ENCODE data around the gene IRF4.

IRF4 gene

GRCh38 chr6:445571-446417 is 54.2 kb downstream of the IRF4 start:
- DNase-seq, result no peak

DNA sequence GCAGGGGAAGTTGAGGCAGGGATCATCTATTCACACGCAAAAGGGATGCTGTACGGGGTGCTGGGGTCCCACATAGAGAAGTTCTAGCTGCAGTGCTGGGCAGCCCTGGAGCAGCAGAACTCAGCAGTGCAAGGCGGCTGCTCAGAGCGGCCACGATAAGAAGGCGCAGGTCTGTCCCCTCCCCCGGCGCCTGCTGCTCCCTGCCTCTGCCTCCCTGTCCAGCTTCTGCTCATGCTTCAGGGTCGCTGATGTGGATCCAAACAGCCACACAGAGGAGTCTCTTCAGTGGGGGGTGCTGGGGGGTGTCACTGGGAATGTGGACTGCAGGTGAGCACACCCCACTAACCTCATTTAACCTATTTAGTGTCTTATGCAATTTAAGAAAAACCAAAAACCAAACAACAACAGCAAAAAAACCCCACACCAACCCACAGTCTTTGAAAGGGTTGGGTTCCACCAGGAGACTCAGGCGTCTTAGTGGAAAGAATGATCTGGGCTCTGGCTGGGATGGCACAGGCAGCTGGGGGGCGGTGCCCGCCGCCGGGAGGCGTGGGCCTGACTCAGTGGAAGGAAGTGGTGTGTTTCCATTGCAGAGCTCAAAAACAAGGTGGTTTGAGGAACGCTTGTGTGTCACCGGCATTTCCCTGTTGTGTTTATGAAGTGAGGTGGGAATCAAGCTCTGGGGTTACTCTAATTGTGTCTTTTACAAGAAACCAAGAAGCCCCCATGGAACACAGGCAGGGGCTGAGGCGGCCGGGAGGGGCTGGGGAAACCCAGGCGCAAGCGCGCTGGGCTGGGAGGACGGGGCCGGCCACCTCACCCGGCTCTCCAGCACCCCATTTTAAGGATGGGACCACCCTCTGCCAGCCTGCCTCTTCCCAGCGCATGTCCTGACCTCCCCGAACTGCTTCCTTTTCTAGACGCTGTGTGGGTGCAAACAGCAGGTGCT is 55.1 kb downstream of the IRF4 start:
- DNase-seq, result no peak

DNA sequence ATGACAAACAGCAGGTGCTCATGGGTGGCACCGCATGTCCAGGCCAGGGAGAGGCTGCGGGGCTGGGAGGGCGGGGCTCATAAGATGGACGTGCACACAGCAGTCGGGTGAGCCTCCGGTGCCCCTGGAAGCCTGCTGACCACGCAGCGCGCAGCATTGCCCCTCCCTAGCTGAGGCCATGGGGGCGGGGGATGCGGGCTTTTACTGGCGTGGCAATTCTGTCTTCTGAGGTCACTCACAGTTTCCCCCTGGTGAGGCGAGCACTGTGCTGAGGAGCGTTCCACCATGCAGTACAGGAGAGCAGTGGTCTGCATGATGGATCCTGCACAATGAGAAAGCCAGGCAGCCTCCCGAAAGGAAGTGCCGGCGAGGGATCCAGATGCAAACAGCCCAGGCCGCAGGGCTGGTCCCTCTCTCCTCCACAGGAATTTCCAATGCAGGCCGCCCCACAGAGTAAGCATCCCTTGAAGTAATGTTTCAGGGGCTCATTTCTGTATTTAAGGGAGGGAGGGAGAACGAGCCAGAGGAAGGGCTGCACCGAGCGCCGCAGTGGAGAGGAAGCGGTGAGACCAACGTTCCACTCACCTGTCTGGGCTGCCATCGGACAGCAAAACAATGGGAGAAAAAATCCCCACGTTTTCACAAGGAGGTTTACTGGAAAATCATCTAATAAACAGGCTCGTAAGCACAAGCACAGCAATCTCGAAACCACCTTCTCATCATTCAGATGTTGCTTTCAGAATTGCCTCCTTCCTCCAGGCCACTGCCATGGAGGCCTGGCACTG is 56.0 kb downstream of the IRF4 start:
- DNase-seq, result no peak

GRCh38 chr6:448296-449056 is 56.9 kb downstream of the IRF4 start:
- no peak for DNase-seq

- DNase-seq, result no peak
Observed at GRCh38 chr6:449057-449430, 57.5 kb downstream of the IRF4 start.

DNA sequence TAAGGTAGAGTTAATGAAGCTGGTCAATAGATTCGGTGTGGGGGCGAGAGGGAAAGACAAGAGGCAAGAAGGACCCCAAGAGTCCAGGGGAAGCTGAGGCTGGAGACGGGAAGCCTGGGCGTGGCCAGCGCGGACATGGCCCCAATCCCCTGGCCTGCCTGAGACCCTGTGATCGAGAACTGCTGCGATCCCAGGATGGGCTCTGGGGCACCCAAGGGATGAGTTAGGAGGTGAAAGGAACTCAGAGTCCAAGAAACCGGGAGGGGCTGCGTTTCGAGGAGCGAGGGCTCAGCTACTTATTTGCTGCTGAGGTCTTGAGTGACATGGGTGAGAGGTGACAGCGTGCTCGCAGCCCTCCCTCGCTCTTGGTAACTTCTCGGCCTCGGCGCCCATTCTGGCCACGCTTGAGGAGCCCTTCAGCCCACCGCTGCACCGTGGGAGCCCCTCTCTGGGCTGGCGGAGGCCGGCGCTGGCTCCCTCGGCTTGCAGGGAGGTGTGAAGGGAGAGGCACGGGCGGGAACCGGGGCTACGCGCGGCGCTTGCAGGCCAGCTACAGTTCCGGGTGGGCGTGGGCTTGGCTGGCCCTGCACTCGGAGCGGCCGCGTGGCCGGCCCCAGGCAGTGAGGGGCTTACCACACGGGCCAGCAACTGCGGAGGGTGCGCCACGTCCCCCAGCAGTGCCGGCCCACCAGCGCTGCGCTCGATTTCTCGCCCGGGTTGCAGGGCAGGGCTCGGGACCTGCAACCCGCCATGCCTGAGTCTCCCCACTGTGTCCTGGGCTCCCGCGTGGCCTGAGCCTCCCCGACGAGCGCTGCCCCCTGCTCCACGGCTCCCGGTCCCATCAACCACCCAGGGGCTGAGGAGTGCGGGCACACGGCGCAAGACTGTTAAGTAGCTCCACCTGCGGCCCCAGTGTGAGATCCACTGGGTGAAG is 58.2 kb downstream of the IRF4 start:
- no peak for DNase-seq

- DNase-seq, result no peak
Observed at GRCh38 chr6:451336-451735, 59.8 kb downstream of the IRF4 start.

- DNase-seq, result no peak
Observed at GRCh38 chr6:451847-452246, 60.3 kb downstream of the IRF4 start.

DNA sequence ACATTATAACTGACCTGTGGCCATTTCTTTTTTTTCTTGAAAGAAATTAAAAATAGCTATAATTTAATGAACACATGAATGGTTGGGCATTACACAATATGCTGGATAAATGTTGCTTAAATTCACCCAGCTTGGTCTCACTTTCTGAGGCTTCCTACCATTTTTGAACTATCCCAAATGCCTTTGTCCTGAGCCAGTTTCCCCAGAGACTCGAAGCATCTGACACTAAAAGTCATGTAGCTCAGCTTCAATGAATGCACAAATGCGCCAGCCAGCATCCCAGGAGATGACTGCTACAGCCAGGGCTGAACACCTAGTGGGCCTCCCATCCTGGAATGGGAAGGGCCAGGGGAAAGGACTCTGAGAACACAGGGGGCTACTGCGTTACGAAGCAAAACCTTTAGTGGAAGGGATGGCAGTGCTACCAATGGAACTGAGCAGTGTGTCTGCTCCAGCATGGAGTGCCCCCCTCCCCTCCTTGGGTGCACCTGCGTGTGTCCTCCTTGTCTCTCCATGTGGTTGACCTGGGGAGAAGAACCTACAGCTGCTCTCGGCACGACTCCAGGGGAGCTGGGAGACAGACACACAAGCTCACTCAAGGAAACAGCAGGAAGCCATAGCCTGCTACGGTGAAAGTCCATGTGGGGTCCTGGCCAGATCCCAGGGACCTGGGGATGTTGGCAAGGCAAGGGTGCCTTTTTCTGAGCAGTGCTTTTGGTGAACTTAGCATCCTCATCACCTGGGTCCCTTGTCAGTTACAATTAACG is 60.9 kb downstream of the IRF4 start:
- peak; percentile 78 for DNase-seq

DNA sequence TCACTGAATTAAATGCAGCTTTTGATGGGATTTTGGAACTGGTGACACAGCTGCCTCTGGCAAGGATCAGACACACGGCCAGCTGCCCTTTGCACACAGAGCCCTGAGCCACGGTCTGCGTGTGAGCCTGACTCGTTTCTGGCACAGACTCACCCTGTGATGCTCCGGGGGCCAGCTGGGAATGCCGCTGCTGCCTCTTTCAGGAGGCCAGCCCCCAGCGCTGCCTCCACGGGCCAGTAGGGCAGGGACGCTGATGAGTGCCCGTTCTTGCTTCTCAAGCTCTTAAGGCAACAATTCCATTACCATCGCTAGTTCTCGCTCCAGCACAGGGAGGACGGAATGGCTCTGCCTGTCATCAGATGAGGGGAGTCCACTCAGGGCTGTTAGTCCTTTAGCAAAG is 61.6 kb downstream of the IRF4 start:
- peak; percentile 61 for DNase-seq

GRCh38 chr6:454148-454991 is 62.8 kb downstream of the IRF4 start:
- DNase-seq, result no peak

- DNase-seq, result no peak
Observed at GRCh38 chr6:455006-455585, 63.5 kb downstream of the IRF4 start.

GRCh38 chr6:455835-456234 is 64.3 kb downstream of the IRF4 start:
- no peak for DNase-seq

- no peak for DNase-seq
Observed at GRCh38 chr6:456358-456867, 64.9 kb downstream of the IRF4 start.

- no peak for DNase-seq
Observed at GRCh38 chr6:456887-457286, 65.3 kb downstream of the IRF4 start.
